ENCODE measurements around the gene NSD1.

NSD1 gene

DNA sequence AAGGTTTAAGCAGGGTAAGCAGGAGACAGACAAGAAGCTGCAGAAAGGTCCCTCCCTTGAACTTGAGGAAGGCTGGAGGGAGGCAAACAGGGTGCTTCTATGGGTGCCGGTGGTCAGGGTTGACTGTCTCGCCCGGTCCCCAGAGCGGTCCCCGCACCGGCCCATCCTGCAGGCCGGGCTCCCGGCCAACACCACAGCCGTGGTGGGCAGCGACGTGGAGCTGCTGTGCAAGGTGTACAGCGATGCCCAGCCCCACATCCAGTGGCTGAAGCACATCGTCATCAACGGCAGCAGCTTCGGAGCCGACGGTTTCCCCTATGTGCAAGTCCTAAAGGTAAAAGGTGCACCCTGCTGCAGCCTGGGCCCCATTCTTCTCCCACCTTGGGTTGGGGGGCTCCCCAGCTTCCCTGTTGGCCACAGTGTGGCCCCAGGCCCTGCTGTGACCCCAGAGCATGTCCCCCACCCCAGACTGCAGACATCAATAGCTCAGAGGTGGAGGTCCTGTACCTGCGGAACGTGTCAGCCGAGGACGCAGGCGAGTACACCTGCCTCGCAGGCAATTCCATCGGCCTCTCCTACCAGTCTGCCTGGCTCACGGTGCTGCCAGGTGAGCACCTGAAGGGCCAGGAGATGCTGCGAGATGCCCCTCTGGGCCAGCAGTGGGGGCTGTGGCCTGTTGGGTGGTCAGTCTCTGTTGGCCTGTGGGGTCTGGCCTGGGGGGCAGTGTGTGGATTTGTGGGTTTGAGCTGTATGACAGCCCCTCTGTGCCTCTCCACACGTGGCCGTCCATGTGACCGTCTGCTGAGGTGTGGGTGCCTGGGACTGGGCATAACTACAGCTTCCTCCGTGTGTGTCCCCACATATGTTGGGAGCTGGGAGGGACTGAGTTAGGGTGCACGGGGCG, 41.1 kb upstream of the NSD1 start:
- Histone ChIP-seq H3K27me3 (ENCODE audit: insufficient read depth, low read depth, severe bottlenecking) (no peaks in the 10 kb centered on the region), H3K36me3 (no peaks in the 10 kb centered on the region), H3K9me3 (ENCODE audit: severe bottlenecking) (no peaks in the 10 kb centered on the region), H3K4me3 (ENCODE audit: low read depth, low read length) (no peak overlapping the region), H3K27ac (no peak overlapping the region)
- TF ChIP-seq CTCF (IDR thresholded peaks at IDR 0.05; ENCODE audit: low read depth, low read length) = no peak
- no peak for DNase-seq

DNA sequence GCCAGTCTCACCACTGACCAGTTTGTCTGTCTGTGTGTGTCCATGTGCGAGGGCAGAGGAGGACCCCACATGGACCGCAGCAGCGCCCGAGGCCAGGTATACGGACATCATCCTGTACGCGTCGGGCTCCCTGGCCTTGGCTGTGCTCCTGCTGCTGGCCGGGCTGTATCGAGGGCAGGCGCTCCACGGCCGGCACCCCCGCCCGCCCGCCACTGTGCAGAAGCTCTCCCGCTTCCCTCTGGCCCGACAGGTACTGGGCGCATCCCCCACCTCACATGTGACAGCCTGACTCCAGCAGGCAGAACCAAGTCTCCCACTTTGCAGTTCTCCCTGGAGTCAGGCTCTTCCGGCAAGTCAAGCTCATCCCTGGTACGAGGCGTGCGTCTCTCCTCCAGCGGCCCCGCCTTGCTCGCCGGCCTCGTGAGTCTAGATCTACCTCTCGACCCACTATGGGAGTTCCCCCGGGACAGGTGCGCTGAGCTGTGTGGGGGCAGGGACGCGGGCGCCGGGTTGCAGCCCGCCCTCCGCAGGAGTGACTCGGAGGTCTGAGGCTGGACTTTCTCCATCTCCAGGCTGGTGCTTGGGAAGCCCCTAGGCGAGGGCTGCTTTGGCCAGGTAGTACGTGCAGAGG, 40.4 kb upstream of the NSD1 start:
- H3K4me3 ChIP-seq (ENCODE audit: low read depth, low read length) = no peak overlapping the region
- H3K36me3 ChIP-seq = no peaks in the 10 kb centered on the region

GRCh38 chr5:177093803-177094202, 39.8 kb upstream of the NSD1 start:
- no peak for DNase-seq
- Histone ChIP-seq H3K27me3 (ENCODE audit: insufficient read depth, low read depth, severe bottlenecking) (no peaks in the 10 kb centered on the region), H3K27ac (no peak overlapping the region), H3K36me3 (no peaks in the 10 kb centered on the region), H3K9me3 (ENCODE audit: severe bottlenecking) (no peaks in the 10 kb centered on the region), H3K4me3 (ENCODE audit: low read depth, low read length) (no peak overlapping the region)
- TF ChIP-seq CTCF (IDR thresholded peaks at IDR 0.05; ENCODE audit: low read depth, low read length) = no peak

More for the DNA sequence above, 40.4 kb upstream of the NSD1 start:
- Histone ChIP-seq H3K27ac (no peak overlapping the region), H3K9me3 (ENCODE audit: severe bottlenecking) (no peaks in the 10 kb centered on the region), H3K27me3 (ENCODE audit: insufficient read depth, low read depth, severe bottlenecking) (no peaks in the 10 kb centered on the region)
- no peak for TF ChIP-seq CTCF (IDR thresholded peaks at IDR 0.05; ENCODE audit: low read depth, low read length)
- DNase-seq = no peak

DNA sequence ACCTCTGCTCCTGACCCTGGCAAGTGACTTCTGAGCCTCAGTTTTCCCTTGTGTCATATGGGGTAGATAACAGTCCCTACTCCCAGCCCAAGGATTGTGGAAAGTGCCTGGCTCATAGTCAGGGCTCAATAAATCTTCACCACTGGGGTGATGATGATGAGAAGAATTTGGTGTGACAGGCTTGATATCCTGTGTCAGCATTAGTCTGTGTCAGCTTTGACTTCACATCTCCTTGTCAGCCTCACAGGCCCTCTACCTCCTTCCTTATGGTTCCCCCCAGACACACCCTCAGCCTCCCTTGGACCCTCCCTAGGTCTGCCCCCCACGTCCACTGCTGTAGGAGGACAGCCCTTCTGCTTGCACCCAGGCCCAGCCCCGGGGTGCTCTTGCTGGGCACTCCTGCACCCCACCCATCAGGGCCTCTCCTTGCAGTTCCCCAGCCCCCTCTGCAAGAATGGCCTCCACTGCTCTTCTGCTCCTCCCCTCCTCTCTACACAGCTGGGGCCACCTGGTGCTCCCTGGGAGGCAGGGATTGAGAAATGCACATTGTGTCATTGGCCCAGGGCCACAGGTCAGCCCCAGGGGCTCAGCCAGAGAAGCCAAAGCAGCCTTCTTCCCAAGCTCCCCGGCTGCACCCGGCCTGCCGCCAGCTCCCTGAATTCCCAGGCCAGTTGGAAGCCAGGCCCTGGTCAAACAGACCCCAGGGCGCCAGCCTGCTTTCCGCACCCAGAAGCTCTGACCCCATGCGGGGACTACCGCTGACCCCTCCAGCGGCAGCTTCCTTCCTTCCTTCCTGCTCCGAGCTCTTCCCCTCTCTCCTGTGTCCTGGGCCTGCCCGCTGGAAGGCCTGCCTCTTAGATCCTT, 39.1 kb upstream of the NSD1 start:
- Histone ChIP-seq H3K4me3 (ENCODE audit: low read depth, low read length) (no peak overlapping the region), H3K36me3 (no peaks in the 10 kb centered on the region), H3K9me3 (ENCODE audit: severe bottlenecking) (no peaks in the 10 kb centered on the region), H3K27me3 (ENCODE audit: insufficient read depth, low read depth, severe bottlenecking) (no peaks in the 10 kb centered on the region), H3K27ac (no peak overlapping the region)
- no peak for TF ChIP-seq CTCF (IDR thresholded peaks at IDR 0.05; ENCODE audit: low read depth, low read length)
- no peak for DNase-seq

DNA sequence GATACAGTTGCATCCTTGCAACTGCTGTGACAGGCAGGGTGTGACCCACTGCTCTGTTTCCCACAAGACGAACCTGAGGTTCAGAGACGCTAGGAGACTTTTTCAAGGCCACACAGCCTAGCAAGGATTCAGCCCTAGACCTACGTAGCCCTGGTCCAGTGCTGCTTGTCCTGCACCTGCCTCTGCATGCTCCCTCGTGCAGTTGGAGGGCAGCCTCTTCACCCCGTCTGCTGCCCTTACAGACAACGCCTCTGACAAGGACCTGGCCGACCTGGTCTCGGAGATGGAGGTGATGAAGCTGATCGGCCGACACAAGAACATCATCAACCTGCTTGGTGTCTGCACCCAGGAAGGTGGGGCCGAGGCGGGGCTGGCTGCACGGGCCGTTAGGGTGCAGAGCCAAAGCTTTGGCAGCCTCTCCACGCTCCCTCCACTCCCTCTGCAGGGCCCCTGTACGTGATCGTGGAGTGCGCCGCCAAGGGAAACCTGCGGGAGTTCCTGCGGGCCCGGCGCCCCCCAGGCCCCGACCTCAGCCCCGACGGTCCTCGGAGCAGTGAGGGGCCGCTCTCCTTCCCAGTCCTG, 38.4 kb upstream of the NSD1 start:
- DNase-seq = no peak
- no peak for TF ChIP-seq CTCF (IDR thresholded peaks at IDR 0.05; ENCODE audit: low read depth, low read length)
- Histone ChIP-seq H3K9me3 (ENCODE audit: severe bottlenecking) (no peaks in the 10 kb centered on the region), H3K36me3 (no peaks in the 10 kb centered on the region), H3K27me3 (ENCODE audit: insufficient read depth, low read depth, severe bottlenecking) (no peaks in the 10 kb centered on the region), H3K4me3 (ENCODE audit: low read depth, low read length) (no peak overlapping the region), H3K27ac (no peak overlapping the region)

All from WERI-Rb-1 (cell line).